ENCODE measurements around the gene ITGB8.
A peak's percentile ranks its signal among the peaks of the same experiment; 100 is the strongest.

ITGB8 gene

DNA sequence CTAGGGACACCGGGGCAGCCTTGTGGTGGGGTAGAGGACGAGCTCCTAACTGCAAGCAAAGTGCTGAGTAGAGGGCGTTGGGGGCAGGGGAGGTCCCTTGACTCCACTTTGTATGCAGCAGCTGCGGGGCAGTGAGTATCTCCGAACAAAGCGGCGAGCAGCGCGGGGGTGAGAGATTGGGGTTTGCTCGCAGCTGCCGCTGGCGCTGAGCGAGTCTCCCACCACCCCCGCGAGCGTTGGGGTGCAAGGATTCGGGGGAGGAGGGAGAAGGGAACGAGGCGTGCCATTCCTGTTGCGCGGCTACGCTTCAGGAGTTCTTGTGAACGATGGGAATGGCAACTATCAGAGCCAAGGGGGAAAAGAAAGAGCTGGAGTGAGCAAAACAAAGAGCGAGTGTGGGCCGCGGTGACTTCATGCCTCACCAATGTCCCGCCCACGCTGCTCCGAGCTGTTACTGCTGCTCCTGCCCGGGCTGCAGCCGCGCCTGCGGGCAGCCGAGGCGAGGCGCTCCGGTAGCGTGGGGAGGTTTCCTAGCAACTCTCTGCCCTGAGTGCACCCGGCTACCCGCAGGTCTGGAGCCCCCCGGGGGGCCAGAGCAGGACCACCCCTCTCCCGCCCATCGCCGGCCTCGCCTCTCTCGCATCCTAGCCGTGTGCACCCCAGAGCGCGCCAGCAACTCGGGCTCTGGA, at the start of gene ITGB8:
Gene ITGB8 (plus strand): TSS at position 662 of the 689 bp plus-strand sequence. CDS start 907 bp downstream, outside the sequence.
- Histone ChIP-seq H2AFZ (ENCODE audit: low read length, unreplicated experiment) (peak within 1 kb of the TSS; percentile 91), H3K27ac (ENCODE audit: low read depth, low read length) (peak within 1 kb of the TSS; percentile 71), H3K4me3 (ENCODE audit: low read depth, low read length) (peak within 1 kb of the TSS; percentile 90), H3K79me2 (ENCODE audit: control insufficient read depth, insufficient read depth, low read length, unreplicated experiment) (no peaks in the 10 kb centered on the region), H3K36me3 (ENCODE audit: insufficient read depth, low read length) (no peaks in the 10 kb centered on the region), H3K27me3 (ENCODE audit: insufficient read depth, low read length) (no peaks in the 10 kb centered on the region), H3K4me1 (ENCODE audit: control insufficient read depth, insufficient read depth, low read length, unreplicated experiment) (peaks cover 19% of the 10 kb centered on the region)

DNA sequence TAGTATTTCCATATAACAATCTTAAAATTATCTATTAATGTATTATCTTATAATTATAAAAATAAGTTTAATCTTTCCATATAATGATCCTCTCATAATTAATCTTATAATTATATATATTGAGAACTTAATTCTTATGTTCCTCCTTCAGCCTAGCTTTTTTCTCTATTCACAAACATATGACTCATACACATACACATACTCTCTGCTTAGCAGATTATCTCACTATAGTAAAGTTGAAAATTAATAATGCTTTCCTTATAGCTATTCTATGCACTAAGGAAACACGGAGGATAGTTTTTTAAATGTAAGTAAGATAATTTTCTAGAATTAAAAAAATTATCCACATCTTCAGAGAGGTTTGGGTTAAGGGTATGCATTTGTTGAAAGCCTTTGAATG, 47.7 kb upstream of the ITGB8 start:
- Histone ChIP-seq H3K27me3 (ENCODE audit: insufficient read depth, low read length) (no peaks in the 10 kb centered on the region), H3K79me2 (ENCODE audit: control insufficient read depth, insufficient read depth, low read length, unreplicated experiment) (no peaks in the 10 kb centered on the region), H3K36me3 (ENCODE audit: insufficient read depth, low read length) (no peaks in the 10 kb centered on the region), H3K4me1 (ENCODE audit: control insufficient read depth, insufficient read depth, low read length, unreplicated experiment) (peaks cover 8% of the 10 kb centered on the region), H2AFZ (ENCODE audit: low read length, unreplicated experiment) (no peak overlapping the region), H3K27ac (ENCODE audit: low read depth, low read length) (no peak overlapping the region), H3K4me3 (ENCODE audit: low read depth, low read length) (no peak overlapping the region)

DNA sequence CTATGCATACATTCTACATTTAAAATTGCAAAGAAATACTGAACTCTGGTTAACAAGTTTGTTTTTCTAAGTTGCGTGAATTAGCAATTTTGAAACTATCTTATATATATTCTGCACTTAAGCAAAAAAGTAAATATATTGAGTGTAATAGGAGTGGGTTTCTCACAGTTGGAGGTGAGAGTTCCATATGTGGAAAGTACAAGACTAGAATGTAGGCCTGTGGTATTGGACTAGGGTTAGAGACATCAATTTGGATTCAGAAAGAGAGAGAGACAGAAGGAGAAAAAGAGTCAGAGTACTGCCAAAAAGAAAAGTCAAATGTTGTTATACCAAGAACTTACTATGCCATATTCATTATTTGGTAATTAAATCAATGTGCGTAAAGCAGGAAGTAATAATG, 47.3 kb upstream of the ITGB8 start:
- H2AFZ ChIP-seq (ENCODE audit: low read length, unreplicated experiment): no peak overlapping the region
- no peaks in the 10 kb centered on the region for H3K36me3 ChIP-seq (ENCODE audit: insufficient read depth, low read length)
- H3K79me2 ChIP-seq (ENCODE audit: control insufficient read depth, insufficient read depth, low read length, unreplicated experiment): no peaks in the 10 kb centered on the region
- peaks cover 8% of the 10 kb centered on the region for H3K4me1 ChIP-seq (ENCODE audit: control insufficient read depth, insufficient read depth, low read length, unreplicated experiment)
- no peak overlapping the region for H3K27ac ChIP-seq (ENCODE audit: low read depth, low read length)
- no peak overlapping the region for H3K4me3 ChIP-seq (ENCODE audit: low read depth, low read length)
- H3K27me3 ChIP-seq (ENCODE audit: insufficient read depth, low read length): no peaks in the 10 kb centered on the region

DNA sequence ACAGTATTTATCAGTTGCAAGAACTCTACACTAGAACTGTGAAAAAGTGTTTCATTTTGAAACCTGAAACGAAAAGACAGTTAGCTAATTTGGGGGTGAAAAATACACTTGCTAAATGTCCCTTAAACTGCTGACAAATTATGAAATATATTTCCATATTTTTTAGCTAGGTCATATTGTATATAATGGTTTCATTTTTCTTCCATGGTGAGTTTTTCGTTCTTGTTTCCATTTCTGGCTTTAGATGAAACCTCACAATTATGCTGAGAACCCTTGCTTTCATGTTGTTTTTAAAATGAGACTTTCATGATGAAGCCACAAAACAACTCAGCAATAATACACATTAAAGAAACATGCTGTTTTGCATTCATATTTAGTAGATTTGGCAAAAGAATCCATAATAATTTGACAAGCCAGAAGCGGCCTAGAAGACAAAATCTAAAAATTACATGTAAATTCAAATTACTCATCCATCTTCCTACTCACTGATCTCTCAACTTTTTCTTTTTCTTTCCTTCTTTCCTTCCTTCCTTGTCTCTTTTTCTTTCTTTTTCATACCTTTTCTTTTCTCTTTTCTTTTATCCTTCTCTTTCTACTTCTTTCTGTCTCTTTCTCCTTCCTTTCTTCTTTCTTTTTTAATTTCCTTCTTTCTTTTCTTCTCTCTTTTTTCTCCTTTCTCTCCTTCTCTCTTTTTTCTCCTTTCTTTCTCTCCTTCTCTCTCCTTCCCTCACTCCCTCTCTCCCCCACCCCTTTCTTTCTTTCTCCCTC, 46.5 kb upstream of the ITGB8 start:
- H3K4me3 ChIP-seq (ENCODE audit: low read depth, low read length): no peak overlapping the region
- no peaks in the 10 kb centered on the region for H3K27me3 ChIP-seq (ENCODE audit: insufficient read depth, low read length)
- H2AFZ ChIP-seq (ENCODE audit: low read length, unreplicated experiment): no peak overlapping the region
- no peaks in the 10 kb centered on the region for H3K79me2 ChIP-seq (ENCODE audit: control insufficient read depth, insufficient read depth, low read length, unreplicated experiment)
- no peaks in the 10 kb centered on the region for H3K36me3 ChIP-seq (ENCODE audit: insufficient read depth, low read length)
- H3K4me1 ChIP-seq (ENCODE audit: control insufficient read depth, insufficient read depth, low read length, unreplicated experiment): peaks cover 8% of the 10 kb centered on the region
- H3K27ac ChIP-seq (ENCODE audit: low read depth, low read length): no peak overlapping the region

DNA sequence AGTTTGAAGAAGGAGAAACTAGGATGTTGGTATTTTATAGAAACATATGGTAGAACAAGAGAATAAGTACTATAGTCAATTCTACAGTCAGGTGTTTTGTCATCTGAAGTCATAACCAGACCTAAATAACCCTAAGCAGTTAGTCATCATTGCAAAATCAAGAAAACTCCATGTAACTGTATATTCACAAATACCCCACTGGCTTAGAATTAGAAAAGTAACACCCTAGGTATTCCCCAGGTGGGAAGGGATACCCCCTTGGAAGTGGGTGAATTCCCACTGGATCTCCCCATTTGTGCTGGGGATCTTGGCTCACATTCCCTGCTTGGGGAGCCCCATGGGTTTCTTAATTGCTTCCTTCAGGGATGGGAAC, 45.9 kb upstream of the ITGB8 start:
- no peaks in the 10 kb centered on the region for H3K36me3 ChIP-seq (ENCODE audit: insufficient read depth, low read length)
- H2AFZ ChIP-seq (ENCODE audit: low read length, unreplicated experiment): no peak overlapping the region

DNA sequence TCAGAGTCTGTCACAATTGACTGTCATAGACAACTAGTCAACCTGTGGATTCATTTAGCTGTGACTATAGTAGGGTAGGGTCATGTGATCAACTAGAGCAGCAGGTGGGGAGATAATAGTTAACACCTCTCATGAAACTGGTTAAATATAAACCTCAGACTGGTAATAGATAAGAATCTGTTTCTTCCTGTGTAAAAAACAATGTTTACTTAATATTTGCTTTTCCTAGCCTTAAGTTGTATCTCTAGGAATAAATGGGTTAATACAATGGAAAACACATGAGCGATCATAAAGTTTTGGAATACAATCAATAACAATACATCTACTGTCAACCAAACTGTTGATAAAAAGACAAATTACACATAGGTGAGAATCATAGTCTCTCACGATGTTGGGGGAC, 43.4 kb upstream of the ITGB8 start:
- Histone ChIP-seq H3K4me3 (ENCODE audit: low read depth, low read length) (no peak overlapping the region), H3K36me3 (ENCODE audit: insufficient read depth, low read length) (no peaks in the 10 kb centered on the region), H3K4me1 (ENCODE audit: control insufficient read depth, insufficient read depth, low read length, unreplicated experiment) (no peaks in the 10 kb centered on the region), H3K79me2 (ENCODE audit: control insufficient read depth, insufficient read depth, low read length, unreplicated experiment) (no peaks in the 10 kb centered on the region), H3K27ac (ENCODE audit: low read depth, low read length) (no peak overlapping the region), H2AFZ (ENCODE audit: low read length, unreplicated experiment) (no peak overlapping the region), H3K27me3 (ENCODE audit: insufficient read depth, low read length) (no peaks in the 10 kb centered on the region)

More for the DNA sequence above, 45.9 kb upstream of the ITGB8 start:
- H3K27ac ChIP-seq (ENCODE audit: low read depth, low read length): no peak overlapping the region
- H3K4me3 ChIP-seq (ENCODE audit: low read depth, low read length): no peak overlapping the region
- H3K79me2 ChIP-seq (ENCODE audit: control insufficient read depth, insufficient read depth, low read length, unreplicated experiment): no peaks in the 10 kb centered on the region
- H3K4me1 ChIP-seq (ENCODE audit: control insufficient read depth, insufficient read depth, low read length, unreplicated experiment): peaks cover 8% of the 10 kb centered on the region
- H3K27me3 ChIP-seq (ENCODE audit: insufficient read depth, low read length): no peaks in the 10 kb centered on the region

DNA sequence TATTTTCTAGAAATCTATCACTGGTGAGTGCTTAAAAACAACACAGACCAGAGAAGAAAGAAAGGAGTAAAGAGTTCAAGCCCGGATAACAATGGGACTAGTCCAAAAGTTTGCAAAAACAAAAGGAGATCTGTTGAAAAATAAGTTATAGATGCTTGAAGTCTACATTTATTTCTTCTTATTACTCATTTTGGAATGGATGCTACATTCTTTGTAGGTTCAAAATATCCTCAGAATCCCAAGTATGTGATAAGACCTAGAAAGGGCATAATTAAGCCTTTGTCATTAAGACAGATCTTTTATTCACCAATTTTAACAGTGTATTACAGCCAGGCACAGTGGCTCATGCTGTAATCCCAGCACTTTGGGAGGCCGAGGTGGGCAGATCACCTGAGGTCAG, 42.7 kb upstream of the ITGB8 start:
- H3K27ac ChIP-seq (ENCODE audit: low read depth, low read length): no peak overlapping the region
- H3K79me2 ChIP-seq (ENCODE audit: control insufficient read depth, insufficient read depth, low read length, unreplicated experiment): no peaks in the 10 kb centered on the region
- no peak overlapping the region for H3K4me3 ChIP-seq (ENCODE audit: low read depth, low read length)
- H3K27me3 ChIP-seq (ENCODE audit: insufficient read depth, low read length): no peaks in the 10 kb centered on the region
- H3K4me1 ChIP-seq (ENCODE audit: control insufficient read depth, insufficient read depth, low read length, unreplicated experiment): no peaks in the 10 kb centered on the region
- no peaks in the 10 kb centered on the region for H3K36me3 ChIP-seq (ENCODE audit: insufficient read depth, low read length)
- no peak overlapping the region for H2AFZ ChIP-seq (ENCODE audit: low read length, unreplicated experiment)

DNA sequence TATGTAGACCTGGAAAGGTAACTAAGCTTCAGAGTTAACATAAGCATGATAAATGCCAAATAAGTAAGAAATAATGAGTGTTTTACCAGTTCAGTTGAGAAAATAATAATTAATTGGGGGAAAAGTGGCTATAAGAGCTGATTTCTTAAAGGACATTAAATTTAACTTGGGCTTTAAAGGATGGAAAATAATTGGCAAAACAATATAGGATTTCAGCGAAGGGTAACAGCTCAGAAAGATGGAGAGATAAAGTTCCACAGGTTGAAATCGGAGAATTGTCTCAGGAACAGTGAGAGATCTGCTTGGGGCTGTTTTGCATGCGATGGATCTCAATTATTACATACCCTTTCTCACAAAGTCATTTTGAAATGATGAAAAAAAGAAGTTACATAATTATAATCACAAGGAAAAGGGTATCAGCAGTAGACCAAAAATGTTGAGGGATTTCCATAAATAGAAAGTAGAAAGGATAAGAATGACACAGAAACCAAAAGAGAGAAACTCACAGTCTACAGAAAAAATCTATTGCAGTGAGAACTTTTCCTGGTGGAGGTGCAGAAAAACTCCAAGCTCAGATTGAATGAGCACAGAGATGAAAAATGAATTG, 40.1 kb upstream of the ITGB8 start:
- Histone ChIP-seq H2AFZ (ENCODE audit: low read length, unreplicated experiment) (no peak overlapping the region), H3K27ac (ENCODE audit: low read depth, low read length) (no peak overlapping the region)

DNA sequence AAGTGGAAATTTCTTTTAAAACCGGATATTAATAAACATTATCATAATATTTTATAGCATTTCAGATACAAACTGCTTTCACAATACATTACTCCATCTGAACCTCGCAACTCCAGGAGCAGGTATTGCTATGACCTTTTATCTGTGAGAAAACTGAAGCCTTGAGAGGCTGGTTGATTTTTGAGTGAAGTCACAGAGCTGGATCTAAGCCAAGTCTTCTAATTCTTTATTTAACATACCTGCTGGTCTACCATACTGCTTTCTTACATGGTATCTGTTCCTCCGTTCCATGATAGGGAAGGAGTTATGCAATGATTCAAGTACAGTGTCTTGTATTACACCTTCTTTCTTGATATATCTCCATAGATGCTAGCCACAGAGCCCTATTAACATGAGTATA, 37.4 kb upstream of the ITGB8 start:
- no peaks in the 10 kb centered on the region for H3K4me1 ChIP-seq (ENCODE audit: control insufficient read depth, insufficient read depth, low read length, unreplicated experiment)
- no peaks in the 10 kb centered on the region for H3K27me3 ChIP-seq (ENCODE audit: insufficient read depth, low read length)
- H2AFZ ChIP-seq (ENCODE audit: low read length, unreplicated experiment): no peak overlapping the region
- H3K79me2 ChIP-seq (ENCODE audit: control insufficient read depth, insufficient read depth, low read length, unreplicated experiment): no peaks in the 10 kb centered on the region
- H3K4me3 ChIP-seq (ENCODE audit: low read depth, low read length): no peak overlapping the region
- H3K36me3 ChIP-seq (ENCODE audit: insufficient read depth, low read length): no peaks in the 10 kb centered on the region; the same call in 1 of the 2 replicates
- H3K27ac ChIP-seq (ENCODE audit: low read depth, low read length): no peak overlapping the region

More for the DNA sequence above, 40.1 kb upstream of the ITGB8 start:
- no peaks in the 10 kb centered on the region for H3K4me1 ChIP-seq (ENCODE audit: control insufficient read depth, insufficient read depth, low read length, unreplicated experiment)
- H3K27me3 ChIP-seq (ENCODE audit: insufficient read depth, low read length): no peaks in the 10 kb centered on the region
- no peaks in the 10 kb centered on the region; the same call in 1 of the 2 replicates for H3K36me3 ChIP-seq (ENCODE audit: insufficient read depth, low read length)
- no peaks in the 10 kb centered on the region for H3K79me2 ChIP-seq (ENCODE audit: control insufficient read depth, insufficient read depth, low read length, unreplicated experiment)
- no peak overlapping the region for H3K4me3 ChIP-seq (ENCODE audit: low read depth, low read length)

DNA sequence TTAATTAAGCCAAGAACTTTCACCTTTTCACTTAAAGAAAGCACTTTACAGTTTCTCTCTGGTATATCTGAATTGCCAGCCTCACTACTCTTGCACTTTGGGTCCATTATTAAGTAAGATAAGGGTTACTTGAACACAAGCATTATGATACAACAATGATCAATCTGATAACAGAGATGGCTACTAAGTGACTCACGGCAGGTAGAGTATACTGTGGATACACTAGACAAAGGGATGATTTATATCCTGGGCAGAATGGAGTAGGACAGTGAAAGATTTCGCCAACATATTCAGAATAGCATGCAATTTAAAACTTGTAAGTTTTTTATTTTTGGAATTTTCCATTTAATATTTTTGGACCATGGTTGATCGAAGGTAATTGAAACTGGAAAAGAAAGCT, 34.3 kb upstream of the ITGB8 start:
- H3K36me3 ChIP-seq (ENCODE audit: insufficient read depth, low read length): no peaks in the 10 kb centered on the region; the same call in 1 of the 2 replicates
- no peaks in the 10 kb centered on the region for H3K27me3 ChIP-seq (ENCODE audit: insufficient read depth, low read length)
- H2AFZ ChIP-seq (ENCODE audit: low read length, unreplicated experiment): no peak overlapping the region
- peaks cover 12% of the 10 kb centered on the region for H3K4me1 ChIP-seq (ENCODE audit: control insufficient read depth, insufficient read depth, low read length, unreplicated experiment)
- no peak overlapping the region for H3K27ac ChIP-seq (ENCODE audit: low read depth, low read length)
- H3K79me2 ChIP-seq (ENCODE audit: control insufficient read depth, insufficient read depth, low read length, unreplicated experiment): no peaks in the 10 kb centered on the region
- no peak overlapping the region for H3K4me3 ChIP-seq (ENCODE audit: low read depth, low read length)
